SU-DHL-6 (cell line): Measurements from ENCODE around the gene CCSAP.

Source experiments
- H2AFZ ChIP-seq: fragments of 200-600 bp; sonication (generic); 2 replicates; pipeline ENCODE4 v1.6.1; 2014; ENCODE audit warnings: low read depth, mild to moderate bottlenecking, moderate library complexity, mixed read lengths, antibody characterized with exemption, low read length; ENCODE audit not compliant: severe bottlenecking
- H3F3A ChIP-seq: fragments of 200-600 bp; shearing (Covaris generic); 2 replicates; pipeline ENCODE4 v1.6.0; 2016; ENCODE audit warnings: antibody characterized with exemption, mild to moderate bottlenecking; ENCODE audit not compliant: insufficient read depth
- H3K27ac ChIP-seq: fragments of 200-600 bp; sonication (generic); 2 replicates; pipeline ENCODE4 v1.5.1; 2016; ENCODE audit warnings: low read depth, mild to moderate bottlenecking, low read length, moderate library complexity, mixed read lengths
- H3K27me3 ChIP-seq: fragments of 200-600 bp; sonication (generic), shearing (Covaris generic); 2 replicates; pipeline ENCODE4 v1.6.0; 2014; ENCODE audit warnings: mild to moderate bottlenecking, low read length
- H3K36me3 ChIP-seq: fragments of 200-600 bp; sonication (generic); 2 replicates; pipeline ENCODE4 v1.6.1; 2014; ENCODE audit warnings: mild to moderate bottlenecking, low read length, mixed read lengths
- H3K4me2 ChIP-seq: fragments of 300-600, 200-600 bp; shearing (Covaris generic), sonication (generic); 2 replicates; pipeline ENCODE4 v1.6.0; 2014; ENCODE audit warnings: low read length, low read depth, mild to moderate bottlenecking; ENCODE audit not compliant: poor library complexity, severe bottlenecking
- H3K4me3 ChIP-seq: fragments of 200-600 bp; sonication (generic); 2 replicates; pipeline ENCODE4 v1.5.1; 2014; ENCODE audit warnings: antibody characterized with exemption, low read length, mild to moderate bottlenecking, mixed read lengths; ENCODE audit not compliant: insufficient read depth, poor library complexity, severe bottlenecking
- H3K79me2 ChIP-seq: fragments of 200-600 bp; sonication (generic); 2 replicates; pipeline ENCODE4 v1.6.1; 2014; ENCODE audit warnings: mild to moderate bottlenecking, low read length, moderate library complexity; ENCODE audit not compliant: insufficient read depth
- H3K9ac ChIP-seq: fragments of 200-600 bp; sonication (generic); 2 replicates; pipeline ENCODE4 v1.7.0; 2014; ENCODE audit warnings: mild to moderate bottlenecking, low read length
- H3K9me2 ChIP-seq: fragments of 200-600 bp; sonication (generic); replicated peaks from 2 replicates; pipeline ENCODE4 v1.6.1; 2014; ENCODE audit warnings: low read length; ENCODE audit not compliant: insufficient read depth
- H3K9me3 ChIP-seq: fragments of 200-600 bp; sonication (generic); 2 replicates; pipeline ENCODE4 v1.6.1; 2014; ENCODE audit warnings: low read length, mixed read lengths; ENCODE audit not compliant: insufficient read depth
- H4K20me1 ChIP-seq: fragments of 200-600 bp; sonication (generic); 2 replicates; pipeline ENCODE4 v1.6.1; 2014; ENCODE audit warnings: low read depth, mild to moderate bottlenecking, antibody characterized with exemption, low read length, moderate library complexity, mixed read lengths
- CTCF ChIP-seq: fragments of 200-600 bp; sonication (generic); IDR thresholded peaks from one replicate; pipeline ENCODE4 v1.5.1; 2017; ENCODE audit warnings: antibody characterized with exemption, mild to moderate bottlenecking, low read length, moderate library complexity; ENCODE audit not compliant: insufficient read depth, poor library complexity, severe bottlenecking
- EZH2phosphoT487 ChIP-seq: fragments of 200-600 bp; sonication (generic), shearing (Covaris generic); conservative IDR thresholded peaks from 2 replicates; pipeline ENCODE4 v1.6.1; 2018; ENCODE audit warnings: mild to moderate bottlenecking, antibody characterized with exemption, low read length, moderate library complexity, mixed read lengths

Gene CCSAP

GRCh38 chr1:229385853-229386456 is 43.1 kb upstream of the CCSAP start:
- TF ChIP-seq CTCF (no peak), EZH2phosphoT487 (no peak)
- H2AFZ ChIP-seq = no peak overlapping the region
- H3F3A ChIP-seq = no peaks in the 10 kb centered on the region
- no peaks in the 10 kb centered on the region for H3K27me3 ChIP-seq
- H3K4me3 ChIP-seq = no peak overlapping the region
- H3K4me2 ChIP-seq = no peak overlapping the region
- H3K9me3 ChIP-seq = no peaks in the 10 kb centered on the region
- H3K9ac ChIP-seq = no peak overlapping the region
- H3K79me2 ChIP-seq = no peaks in the 10 kb centered on the region
- no peak overlapping the region for H3K27ac ChIP-seq
- no peaks in the 10 kb centered on the region for H3K9me2 ChIP-seq
- H3K36me3 ChIP-seq = no peaks in the 10 kb centered on the region
- H4K20me1 ChIP-seq = no peaks in the 10 kb centered on the region

GRCh38 chr1:229384822-229385221 is 42.0 kb upstream of the CCSAP start:
- Histone ChIP-seq H3K9ac (no peak overlapping the region), H3K27ac (no peak overlapping the region), H4K20me1 (no peaks in the 10 kb centered on the region), H3K9me2 (no peaks in the 10 kb centered on the region), H3K79me2 (no peaks in the 10 kb centered on the region), H3F3A (no peaks in the 10 kb centered on the region), H3K36me3 (no peaks in the 10 kb centered on the region), H2AFZ (no peak overlapping the region), H3K9me3 (no peaks in the 10 kb centered on the region), H3K27me3 (no peaks in the 10 kb centered on the region), H3K4me3 (no peak overlapping the region), H3K4me2 (no peak overlapping the region)
- TF ChIP-seq CTCF = no peak
- no peak for TF ChIP-seq EZH2phosphoT487

DNA sequence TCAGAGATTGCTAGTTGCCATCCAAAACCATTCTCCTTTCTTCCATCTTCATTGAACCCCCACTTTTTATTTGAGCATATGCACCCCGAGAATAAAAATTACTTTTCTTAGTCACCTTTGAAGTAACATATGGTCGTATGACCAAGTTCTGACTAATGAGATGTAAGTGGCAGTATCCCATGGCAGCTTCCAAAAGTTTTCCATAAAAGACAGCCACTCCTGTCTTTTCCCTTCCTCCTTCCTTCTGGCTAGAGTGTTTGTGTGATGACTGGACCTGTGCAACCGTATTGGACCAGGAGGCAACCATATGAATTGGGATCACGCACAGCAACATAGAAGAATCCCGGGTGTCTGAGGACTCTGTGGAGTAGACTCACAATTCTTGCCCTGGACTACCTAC is 41.1 kb upstream of the CCSAP start:
- H3K27me3 ChIP-seq = no peaks in the 10 kb centered on the region
- no peaks in the 10 kb centered on the region for H3K36me3 ChIP-seq
- H3K79me2 ChIP-seq = no peaks in the 10 kb centered on the region
- no peak overlapping the region for H3K27ac ChIP-seq
- no peak overlapping the region for H3K4me3 ChIP-seq
- no peaks in the 10 kb centered on the region for H3F3A ChIP-seq
- no peak overlapping the region for H3K9ac ChIP-seq
- no peak for TF ChIP-seq EZH2phosphoT487
- no peak for TF ChIP-seq CTCF
- no peaks in the 10 kb centered on the region for H4K20me1 ChIP-seq
- no peak overlapping the region for H3K4me2 ChIP-seq
- no peaks in the 10 kb centered on the region for H3K9me2 ChIP-seq
- H3K9me3 ChIP-seq = no peaks in the 10 kb centered on the region
- no peak overlapping the region for H2AFZ ChIP-seq
